AML-193 (cell line): ENCODE measurements around the gene OR2H1.

Experiments
- DNase-seq, 2 experiments: peaks; one replicate each; lab custom pipeline; 2025; lab: John Stamatoyannopoulos, UW

OR2H1 gene

GRCh38 chr6:29510746-29511300, 53.9 kb downstream of the OR2H1 start:
- no peak for DNase-seq
